H54 (cell line): Measurements from ENCODE around the gene C1QTNF6.

ENCODE experiments used
- DNase-seq: peaks from one replicate; pipeline ENCODE4 v3.0.0; 2011; ENCODE audit warnings: low spot score, mixed read lengths; ENCODE audit not compliant: insufficient read length
- FAIRE-seq: peaks from 3 replicates; lab custom pipeline; 2011; peaks lifted over from hg19 to GRCh38; lab: Jason Lieb, UNC
- POLR2A ChIP-seq: IDR thresholded peaks from 2 replicates; pipeline ENCODE4 v1.6.1; 2011; ENCODE audit warnings: low read depth, mild to moderate bottlenecking, low read length

The C1QTNF6 gene

DNA sequence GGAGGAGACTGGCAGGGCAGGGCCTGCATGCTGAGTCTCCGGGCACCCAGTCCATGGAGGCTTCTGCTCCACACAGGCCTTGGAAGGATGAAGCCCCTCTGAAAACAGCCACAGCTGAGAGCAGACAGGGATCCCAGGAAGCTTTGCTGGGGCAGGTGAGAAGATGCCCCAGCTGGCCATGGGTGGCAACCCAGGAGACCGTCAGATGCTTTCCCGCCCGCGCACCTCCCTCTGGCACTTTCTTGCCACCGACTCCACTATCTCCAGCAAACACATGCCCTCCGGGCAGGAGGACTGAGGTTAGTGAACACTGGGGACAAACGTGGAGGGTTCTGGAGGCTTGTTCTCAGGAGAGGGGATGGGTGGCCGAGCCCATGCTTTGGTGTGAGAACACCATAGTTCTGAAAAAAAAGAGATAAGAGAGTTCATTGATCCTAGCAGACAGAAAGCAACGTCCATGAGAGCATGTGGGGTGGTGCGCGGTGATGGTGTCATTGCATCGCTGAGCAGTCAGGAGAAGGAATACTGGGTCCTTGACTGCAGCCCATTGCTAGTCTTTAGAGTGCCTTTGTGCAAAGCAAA, 2.3 kb downstream of the C1QTNF6 start:
- no peak for FAIRE-seq

DNA sequence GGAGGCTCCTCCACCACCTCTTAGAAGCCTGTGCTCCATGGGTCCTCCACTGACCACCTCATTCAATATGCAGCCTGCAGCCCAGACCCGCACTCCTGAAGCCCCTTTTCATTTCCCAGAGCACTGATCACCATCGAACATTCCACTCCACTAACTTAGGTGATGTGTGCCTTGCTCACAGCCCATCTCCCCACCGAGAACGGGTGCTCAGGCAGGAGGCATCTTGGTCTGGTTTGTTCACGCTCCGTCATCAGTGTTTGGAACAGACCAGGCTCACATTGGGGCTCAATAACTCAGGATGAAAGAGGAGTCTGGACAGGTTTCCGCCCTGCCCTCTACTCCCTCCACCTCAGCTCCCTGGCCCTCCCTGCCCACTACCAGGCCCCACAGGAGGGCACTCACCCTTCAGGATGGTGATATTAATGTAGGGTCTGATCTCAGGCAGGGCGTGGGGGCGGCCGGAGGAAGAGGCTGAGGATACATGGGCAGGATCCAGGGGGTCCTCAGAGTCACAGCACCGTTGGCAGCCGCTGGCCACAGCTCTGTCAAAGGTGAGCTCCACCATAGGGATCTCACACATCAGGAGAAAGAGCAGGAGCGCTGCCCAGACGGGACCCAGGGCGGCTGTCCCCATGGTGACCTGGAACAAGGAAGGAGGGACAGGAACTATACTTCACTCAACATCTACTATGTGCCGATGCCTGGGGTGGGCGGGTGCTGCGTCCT, 3.1 kb downstream of the C1QTNF6 start:
- no peak for TF ChIP-seq POLR2A
- FAIRE-seq (no peak), DNase-seq (no peak)

More for the DNA sequence above, 2.3 kb downstream of the C1QTNF6 start:
- TF ChIP-seq POLR2A = no peak
- no peak for DNase-seq

DNA sequence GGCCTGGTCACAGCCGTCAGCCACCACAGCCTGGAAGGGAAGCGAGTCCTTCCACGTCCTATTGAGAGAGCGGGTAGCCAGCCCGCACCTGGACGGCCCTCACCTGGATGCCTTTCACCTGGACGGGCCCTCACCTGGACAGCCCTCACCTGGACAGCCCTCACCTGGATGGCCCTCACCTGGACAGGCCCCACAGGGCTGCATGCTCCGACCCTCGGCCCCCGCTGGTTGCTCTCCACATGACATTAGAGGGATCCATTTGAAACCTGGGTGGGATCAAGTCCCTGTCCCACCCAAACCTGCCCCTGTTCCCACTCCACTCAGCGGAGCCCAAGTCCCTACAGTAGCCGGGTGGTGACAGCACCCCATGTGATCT, 3.7 kb downstream of the C1QTNF6 start:
- no peak for TF ChIP-seq POLR2A
- FAIRE-seq (no peak), DNase-seq (no peak)

DNA sequence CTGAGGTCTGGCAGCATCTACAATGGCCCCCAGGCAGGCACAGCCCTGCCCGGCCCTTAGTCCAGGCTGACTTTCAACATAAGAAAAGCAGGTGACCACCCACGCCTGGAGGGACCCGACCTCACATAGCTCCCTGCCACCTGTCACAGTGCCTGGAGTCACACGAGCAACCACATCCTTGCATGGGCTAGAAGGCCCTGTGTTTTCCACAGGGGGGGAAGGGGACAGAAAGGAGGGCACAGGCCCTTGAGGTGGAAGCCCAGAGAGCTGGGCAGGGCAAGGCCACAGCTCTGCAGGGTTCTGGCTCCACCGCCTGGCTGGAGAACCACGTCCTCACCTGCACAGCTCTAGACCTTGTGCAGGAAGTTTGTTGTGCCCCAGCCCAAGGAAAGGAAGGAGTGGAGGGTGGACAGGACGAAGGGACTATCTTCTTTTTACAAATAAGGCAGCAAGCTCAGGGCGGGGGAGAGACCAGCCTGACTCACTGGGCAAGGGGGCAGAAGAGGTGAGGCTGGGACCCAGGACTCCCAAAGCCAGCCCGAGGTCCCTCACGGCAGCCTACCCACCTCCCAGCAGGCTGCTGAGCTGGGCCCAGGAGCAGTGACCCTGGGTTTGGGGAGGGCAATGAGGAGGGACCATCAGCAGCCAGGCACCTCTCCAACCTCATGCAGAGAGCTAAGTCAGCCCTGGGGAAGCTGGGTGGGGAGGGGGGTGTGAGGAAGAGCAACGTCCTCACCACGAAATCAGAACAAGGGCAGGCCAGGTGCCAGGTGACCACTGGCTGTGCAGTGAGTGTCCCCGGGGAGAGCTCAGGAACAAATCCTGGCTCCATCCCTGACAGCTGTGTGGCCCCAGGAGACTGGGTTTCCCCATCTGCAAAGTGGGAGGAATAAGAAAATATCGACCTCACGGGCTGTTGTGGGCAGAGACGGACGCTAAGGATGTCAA, 4.3 kb downstream of the C1QTNF6 start:
- TF ChIP-seq POLR2A = no peak
- FAIRE-seq = no peak
- DNase-seq = no peak

DNA sequence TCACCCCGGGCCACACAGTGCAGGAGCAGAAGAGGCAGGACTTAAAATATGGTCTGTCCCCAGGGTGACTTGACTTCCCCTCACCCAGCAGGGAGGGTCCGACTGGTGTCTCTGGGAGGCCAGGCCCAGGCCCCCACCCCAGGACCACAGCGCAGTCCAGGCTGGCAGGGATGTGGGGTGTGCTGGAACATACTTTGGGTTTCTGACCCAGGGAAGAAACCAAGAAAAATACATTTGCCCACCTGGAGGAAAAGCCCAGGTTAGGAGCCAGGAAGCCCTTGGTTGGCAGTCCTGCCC, 5.2 kb downstream of the C1QTNF6 start:
- no peak for TF ChIP-seq POLR2A
- no peak for DNase-seq
- no peak for FAIRE-seq

DNA sequence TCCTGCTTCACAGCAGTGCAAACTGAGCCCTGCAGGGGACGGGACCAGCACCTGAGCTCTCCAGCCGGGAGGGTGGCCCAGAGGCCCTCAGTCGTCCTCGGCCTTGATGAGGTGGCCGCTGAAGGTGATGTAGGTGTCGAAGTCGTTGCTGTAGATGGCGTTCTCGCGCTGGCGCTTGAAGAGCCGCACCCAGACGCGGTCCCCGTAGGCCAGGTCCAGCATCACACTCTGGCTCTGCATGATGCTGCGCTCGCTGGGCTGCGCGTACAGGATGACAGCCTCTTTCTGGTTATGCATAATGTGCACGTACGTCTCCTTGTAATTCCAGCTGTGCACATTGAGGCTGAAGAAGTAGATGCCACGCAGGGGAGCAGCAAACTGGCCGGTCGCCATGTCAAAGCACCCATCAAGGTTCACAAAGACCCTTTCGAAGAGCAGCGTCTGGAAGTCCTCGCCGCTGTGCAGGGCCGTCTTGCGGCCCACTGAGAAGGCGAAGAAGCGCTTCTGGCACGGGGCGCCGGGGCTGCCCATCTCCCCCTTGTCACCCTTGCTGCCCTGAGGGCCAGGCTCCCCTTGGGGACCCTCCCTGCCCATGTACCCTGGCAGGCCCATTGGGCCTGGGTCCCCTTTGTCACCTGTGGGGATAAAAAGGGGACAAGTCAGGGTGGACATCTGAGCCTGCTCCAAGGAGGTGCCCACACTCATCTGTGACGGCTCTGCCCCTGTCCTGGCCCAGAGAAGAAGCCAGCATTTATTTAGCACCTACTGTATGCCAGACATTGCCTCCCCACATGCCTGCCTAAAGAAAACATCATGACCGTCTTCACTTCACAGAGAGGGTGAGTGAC, 5.7 kb downstream of the C1QTNF6 start:
- no peak for TF ChIP-seq POLR2A
- FAIRE-seq = no peak

DNA sequence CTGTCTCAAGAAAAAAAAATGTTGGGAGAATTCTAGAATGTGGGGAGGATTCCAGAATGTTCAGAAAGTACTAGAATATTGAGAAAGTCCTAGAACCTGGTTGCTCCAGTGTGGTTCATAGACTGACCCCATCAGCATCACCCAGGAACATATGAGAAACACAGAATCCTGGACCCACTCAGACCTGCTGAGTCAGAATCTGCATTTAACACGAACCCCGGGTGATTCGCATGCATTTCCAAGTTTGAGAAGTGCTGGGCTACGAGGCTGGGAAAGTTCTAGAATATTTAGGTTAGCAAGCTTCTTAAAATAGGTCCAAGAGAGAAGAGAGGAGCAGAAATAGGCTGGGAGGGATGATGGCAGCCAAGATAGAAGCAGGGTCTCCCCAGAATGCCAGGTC, 6.4 kb downstream of the C1QTNF6 start:
- no peak for TF ChIP-seq POLR2A
- no peak for FAIRE-seq
- DNase-seq = no peak

More for the DNA sequence above, 5.7 kb downstream of the C1QTNF6 start:
- DNase-seq = no peak

DNA sequence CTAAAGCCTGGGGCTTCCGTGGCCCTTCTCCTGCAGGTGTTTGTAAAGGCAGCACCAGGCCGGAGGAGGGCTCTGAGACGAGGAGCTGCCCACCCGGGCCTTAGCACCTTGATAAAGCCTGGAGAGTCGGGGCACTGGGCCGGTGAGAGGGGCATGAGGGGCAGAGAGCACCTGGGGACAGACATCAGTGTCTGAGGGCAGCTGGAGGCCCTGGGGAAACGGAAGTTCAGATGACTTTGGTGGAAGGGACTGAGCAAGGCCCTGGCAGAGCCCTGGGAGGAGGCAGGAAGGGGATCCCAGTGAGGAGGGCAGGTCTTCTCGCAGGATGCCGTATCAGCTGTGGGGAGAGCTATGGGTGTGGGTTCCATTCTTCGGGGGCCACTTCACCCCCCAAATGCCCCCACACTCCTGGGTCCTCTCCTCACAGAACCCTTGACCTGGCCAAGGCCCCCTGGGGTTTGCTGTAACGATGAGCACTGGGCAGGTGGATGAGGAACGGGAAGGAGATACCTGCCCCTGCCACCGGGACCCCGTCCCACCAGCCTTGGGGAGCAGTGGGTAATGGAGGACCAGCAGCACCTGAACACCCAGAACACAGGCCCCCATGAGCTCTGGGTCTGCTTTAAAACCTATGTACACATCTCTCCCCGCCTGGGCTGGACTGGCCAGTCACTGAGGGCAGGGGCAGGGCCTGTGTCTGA, 7.4 kb downstream of the C1QTNF6 start:
- TF ChIP-seq POLR2A = no peak
- no peak for DNase-seq
- no peak for FAIRE-seq

DNA sequence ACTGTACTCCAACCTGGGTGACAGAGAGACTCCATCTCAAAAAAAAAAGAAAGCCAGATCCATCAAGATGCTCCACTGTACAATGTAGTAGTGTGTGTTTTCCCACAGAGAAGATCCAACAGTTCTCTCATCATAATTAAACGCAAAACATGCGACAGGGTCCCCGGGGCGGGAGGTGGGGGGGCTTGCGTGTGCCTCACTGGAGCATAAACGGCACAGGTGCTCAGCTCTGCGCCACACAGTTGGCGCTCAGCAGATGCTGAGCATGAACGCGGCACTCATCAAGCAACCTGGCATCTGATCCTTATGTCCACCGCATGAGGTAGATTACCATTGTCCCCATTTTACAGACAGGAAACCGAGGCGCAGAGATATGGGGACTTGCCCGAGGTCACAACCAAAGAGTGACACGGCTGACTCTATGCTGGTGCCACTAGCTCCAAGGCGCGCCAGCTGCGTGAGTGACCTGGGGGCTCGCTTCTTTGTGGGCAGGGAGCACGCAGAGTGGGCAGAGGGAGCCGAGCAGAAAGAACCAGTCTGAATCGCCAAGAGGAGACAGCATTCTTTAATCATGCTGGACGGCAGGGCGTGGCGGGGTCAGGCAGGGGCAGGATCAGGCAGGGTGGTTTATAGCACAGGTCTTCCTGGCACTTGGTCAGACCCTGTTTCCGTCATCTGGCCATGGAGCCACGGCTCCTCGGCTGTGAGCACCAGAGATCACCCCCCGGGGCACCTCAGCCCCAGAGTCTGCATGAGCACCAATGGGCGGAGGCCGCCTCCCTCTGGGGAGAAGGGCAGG, 8.2 kb downstream of the C1QTNF6 start:
- TF ChIP-seq POLR2A = no peak
- no peak for DNase-seq
- FAIRE-seq = no peak

DNA sequence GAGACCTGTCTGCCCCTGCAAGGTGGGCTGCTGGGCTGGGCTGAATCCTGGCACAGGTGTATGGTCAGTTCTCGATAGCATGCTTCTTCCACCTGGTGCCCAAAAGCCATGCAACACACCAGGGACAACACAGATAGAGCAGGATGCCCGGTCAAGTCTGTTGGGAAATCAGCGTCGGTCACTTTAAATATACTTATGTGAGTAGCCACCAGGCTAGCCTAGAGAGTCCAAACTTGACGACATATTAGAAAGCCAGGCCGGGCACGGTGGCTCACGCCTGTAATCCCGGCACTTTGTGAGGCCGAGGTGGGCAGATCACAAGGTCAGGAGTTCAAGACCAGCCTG, 8.9 kb downstream of the C1QTNF6 start:
- no peak for TF ChIP-seq POLR2A
- FAIRE-seq = no peak
- DNase-seq = no peak

DNA sequence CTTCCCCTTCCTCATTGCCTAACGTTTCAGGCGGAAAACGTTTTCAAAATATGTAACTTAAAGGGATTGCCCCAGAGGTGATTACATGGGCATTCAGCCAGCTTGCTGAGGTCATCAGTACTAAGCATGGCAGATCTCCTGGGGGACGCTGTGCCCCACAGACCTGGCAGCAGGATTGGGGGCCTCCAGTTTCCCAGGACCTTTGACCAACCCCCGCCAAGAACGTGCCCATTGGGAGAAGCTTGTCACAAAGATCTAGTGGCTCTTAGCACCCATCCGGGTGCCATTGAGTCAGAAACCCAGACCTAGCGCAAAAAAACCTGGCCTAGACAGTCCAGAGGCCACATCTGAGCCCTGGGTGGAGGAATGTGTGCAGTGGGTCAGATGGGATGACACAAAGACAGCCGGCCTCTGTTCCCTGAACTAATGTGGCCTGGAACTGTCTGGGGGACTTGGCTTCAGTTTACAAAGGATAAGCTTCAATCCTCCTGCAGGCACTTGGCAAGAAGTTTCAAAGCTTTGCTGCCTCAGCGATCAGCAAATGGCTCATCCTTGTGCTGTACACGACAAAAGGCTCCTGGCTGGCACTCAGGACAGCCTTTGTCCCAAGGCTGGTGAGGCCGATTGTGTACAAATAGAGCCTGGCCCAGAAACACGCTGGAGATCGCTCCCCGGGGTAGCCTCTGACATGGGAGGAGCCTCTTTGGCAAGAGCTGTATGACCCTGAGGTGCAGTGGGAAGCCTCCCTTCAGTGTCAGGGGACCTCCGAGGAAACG, 9.5 kb downstream of the C1QTNF6 start:
- DNase-seq (no peak), FAIRE-seq (no peak)
- no peak for TF ChIP-seq POLR2A

DNA sequence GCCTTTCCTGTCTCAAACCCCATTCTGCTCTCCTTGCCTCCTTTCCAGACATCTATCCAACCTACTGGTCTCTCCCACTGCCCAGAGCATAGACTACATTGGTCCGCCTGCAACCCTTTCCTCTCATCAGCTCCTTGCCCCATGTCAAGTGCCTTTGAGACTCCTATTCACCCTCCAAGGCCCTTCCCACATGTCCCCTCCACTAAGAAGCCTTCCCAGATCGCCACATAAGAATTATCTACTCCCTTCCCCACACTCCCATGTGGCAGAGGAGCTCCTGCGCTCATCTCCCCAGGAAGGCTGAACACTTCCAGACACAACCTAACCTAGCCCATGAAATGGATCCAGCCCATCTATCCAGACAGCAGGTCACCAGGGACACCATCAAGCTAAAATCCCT, 10.3 kb downstream of the C1QTNF6 start:
- FAIRE-seq = no peak
- TF ChIP-seq POLR2A = no peak
- no peak for DNase-seq
